Mucosa of gallbladder (tissue), 1 donor: Measurements from ENCODE around the gene GNB2. TPM values are rescaled to one million over a fixed set of nuclear protein-coding genes. Genes with fewer than 3 reads are reported as not detected.

Experiments
- DNase-seq: peaks from one replicate; pipeline ENCODE4 v3.0.0-alpha.2; 2020; ENCODE audit warnings: low spot score
- total RNA-seq: library from RNA; stranded (reverse); gene quantifications from one replicate; pipeline ENCODE4 v1.2.1, GENCODE V29; 2021
- donor health status: DM: no; HTN: no; CAD: no.

The GNB2 gene
- 236 TPM for total RNA-seq

- DNase-seq = peak; percentile 99
These were observed at the start of gene GNB2 for GRCh38 chr7:100673302-100673941. TSS of gene GNB2 (plus strand) at chr7:100673740. CDS start at chr7:100676266, 2,526 bp downstream.

GRCh38 chr7:100623951-100624824 lies 49.4 kb upstream of the GNB2 start:
- no peak for DNase-seq

- no peak for DNase-seq
These were observed 47.5 kb upstream of the GNB2 start for GRCh38 chr7:100626055-100626454.

GRCh38 chr7:100626530-100627237 lies 46.9 kb upstream of the GNB2 start:
- DNase-seq = peak; percentile 86

- DNase-seq = no peak
These were observed 46.3 kb upstream of the GNB2 start for GRCh38 chr7:100627238-100627549.

DNA sequence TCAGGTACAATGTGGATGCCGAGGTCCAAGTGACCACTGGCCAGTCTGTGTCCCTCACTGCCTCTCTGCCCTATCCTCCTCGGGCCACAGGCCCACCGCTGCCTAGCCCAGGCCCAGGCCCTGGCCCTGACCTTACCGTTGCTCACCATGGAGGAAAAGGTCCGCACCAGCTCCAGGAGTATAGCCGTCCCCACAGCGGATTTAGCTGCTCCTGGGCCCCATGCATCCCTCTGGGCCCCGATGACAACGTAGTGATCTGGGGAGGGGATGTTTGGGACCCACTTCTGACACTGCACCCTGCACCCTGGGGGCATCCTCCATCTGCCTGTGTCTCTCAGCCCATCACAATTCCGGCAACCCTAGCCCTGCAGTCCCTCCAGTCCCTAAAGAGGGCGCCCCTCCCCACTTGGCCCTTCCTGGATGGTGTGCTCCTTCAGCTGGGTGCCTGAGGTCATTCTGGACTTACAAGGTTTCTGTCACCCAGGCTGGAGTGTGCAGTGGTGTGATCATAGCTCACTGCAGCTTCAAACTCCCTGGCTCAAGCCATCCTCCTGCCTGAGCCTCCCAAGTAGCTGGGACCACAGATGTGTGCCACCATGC lies 44.3 kb upstream of the GNB2 start:
- DNase-seq = no peak

GRCh38 chr7:100630066-100630465 lies 43.5 kb upstream of the GNB2 start:
- no peak for DNase-seq

GRCh38 chr7:100632951-100633717 lies 40.4 kb upstream of the GNB2 start:
- DNase-seq = peak; percentile 32

GRCh38 chr7:100639995-100640516 lies 33.5 kb upstream of the GNB2 start:
- DNase-seq = no peak

GRCh38 chr7:100640517-100641440 lies 32.8 kb upstream of the GNB2 start:
- no peak for DNase-seq

DNA sequence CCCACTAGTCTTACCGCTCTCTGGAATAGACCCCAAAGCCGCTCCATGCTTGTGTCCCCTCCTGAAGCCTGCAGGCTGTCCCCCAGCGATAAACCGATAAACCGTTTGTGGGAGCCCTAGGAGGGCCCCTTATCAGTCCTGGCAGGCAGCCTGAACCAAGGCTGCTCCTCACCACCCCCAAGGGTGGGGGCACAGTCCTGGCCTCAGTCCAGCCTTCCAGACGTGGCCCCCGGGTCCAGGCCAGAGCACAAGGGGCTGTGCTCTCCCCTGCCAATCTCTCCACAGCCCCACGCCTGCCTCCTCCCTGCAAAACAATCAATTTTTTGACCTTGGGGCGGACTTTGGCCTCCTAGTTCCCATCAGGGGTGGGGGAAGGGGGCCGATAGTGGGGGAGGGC lies 32.1 kb upstream of the GNB2 start, which contains the start of gene TFR2:
TSS of gene TFR2 (minus strand) at position 90 of the 397 bp plus-strand sequence. CDS start at position 47, 43 bp downstream.
- DNase-seq = peak; percentile 25

- DNase-seq = no peak
These were observed 31.5 kb upstream of the GNB2 start for GRCh38 chr7:100641860-100642533.

DNA sequence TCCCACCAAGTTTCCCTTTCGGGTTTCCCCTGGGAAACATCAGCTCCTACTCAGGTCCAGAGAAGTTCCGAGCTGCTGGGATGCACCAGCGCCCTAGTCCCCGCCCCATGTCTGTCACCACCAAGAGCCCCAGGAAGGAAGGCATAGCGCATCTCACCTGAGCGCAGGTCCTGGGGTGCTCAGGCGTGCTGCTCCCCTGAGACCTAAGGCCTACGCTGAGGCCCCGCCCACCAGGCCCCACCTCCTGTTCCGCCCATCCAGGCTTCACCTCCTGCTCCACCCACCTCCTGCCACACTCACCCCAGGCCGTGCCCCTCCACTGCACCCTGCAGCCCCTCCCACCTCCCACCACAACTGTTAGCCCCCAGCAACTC lies 31.0 kb upstream of the GNB2 start:
- DNase-seq = no peak

GRCh38 chr7:100649826-100650565 lies 23.5 kb upstream of the GNB2 start:
- no peak for DNase-seq

- no peak for DNase-seq
These were observed 18.4 kb upstream of the GNB2 start for GRCh38 chr7:100654908-100655831.

DNA sequence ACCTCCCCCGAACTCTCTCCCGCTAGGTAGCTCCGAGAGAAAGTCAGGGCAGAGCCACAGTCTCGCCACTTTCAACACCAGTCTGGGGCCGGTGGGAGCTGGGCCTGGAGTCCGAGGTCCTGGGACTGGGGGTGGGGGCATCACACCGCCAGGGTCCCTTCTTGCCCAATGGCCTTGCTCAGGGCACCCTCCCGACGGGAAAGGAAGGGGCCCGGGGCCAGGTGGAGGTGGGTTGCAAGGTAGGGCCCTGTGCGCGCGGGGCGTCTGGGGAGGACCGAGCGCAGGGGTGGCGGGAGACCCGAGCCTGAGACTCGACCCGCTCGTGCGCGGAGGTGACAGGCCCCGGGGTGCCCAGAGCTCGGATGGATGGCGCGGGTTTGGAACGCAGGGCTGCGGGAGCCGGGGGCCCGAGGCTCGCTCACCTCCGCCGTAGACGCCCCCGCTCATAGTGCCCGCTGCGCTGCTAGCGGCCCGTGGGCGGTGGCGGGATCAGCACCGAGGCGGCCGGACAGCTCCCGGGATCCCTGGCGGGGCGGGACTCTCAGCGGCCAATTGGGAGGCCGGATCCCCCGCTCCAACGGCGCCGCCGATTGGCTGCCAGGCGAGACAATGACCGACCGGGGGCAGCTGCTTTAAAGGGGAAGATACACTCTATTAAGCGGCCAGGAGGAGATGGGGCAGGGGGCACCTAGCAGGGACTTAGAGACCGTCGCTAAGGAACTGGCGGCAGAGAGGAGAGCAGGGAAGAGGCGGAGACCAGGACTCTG lies 17.4 kb upstream of the GNB2 start, which contains the start of gene ACTL6B:
TSS of gene ACTL6B (minus strand) at position 541 of the 767 bp plus-strand sequence. CDS start at position 447, 94 bp downstream.
- DNase-seq = peak; percentile 59
